ENCODE data around the gene DBF4B. TPM values are rescaled to one million over a fixed set of nuclear protein-coding genes. Genes with fewer than 3 reads are reported as not detected.

Gene DBF4B
- total and polyA plus RNA-seq, 2 of the 13 experiments (the other 11 are each of a cell fraction or from before 2014, with no cell fraction given), result 11.7 to 13.2 TPM

DNA sequence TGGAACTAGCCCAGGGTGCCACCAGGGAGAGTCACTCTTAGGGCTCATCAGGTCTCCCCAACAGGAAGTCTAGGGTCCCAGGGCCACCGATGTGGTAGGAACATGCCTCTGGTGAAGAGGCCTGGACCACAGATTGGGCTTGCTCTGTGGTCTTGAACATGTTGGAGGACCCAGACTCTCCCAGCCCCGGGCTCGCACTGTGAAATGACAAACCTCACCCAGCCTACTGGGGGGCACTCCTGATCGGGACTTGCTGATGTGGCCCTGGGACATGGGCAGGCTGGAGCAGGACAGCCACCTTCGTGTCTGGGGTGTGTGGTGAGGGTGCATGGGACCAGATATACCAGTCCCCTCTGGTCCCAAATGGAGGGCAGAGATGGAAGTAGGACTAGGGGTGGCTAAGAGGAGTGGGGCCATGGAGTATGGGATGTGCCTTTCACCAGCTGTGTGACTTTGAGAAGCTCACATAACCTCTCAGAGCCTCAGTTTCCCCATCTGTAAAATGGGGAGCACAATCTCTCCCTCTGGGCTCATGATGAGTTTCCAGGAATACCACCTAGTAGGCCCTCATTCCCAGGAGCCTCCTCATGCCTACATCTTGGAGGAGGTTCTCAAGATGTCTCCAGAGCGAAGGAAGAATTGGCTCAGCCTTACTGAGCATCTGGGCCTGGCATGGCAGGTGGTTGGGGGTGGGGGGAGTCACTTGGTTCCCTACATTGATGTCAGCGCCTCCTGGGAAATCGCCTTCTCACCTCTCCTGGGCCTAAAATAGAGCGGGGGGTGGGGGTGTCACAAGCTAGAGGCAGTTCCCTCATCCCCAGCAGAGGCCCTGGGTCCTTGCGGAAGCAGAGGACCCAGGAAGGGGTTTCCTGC lies 48.8 kb downstream of the DBF4B start (continued):
- TF ChIP-seq, protein P1, sequence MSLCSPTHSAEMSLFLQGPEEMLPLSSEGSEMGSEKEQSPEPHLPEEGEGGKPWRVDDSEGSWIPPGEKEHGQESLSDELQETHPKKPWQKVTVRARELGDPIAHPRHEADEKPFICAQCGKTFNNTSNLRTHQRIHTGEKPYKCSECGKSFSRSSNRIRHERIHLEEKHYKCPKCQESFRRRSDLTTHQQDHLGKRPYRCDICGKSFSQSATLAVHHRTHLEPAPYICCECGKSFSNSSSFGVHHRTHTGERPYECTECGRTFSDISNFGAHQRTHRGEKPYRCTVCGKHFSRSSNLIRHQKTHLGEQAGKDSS (CRISPR knock-in tag; IDR thresholded peaks at IDR 0.05; ENCODE audit: borderline replicate concordance, low read depth), result no peak
- TF ChIP-seq, protein P2, sequence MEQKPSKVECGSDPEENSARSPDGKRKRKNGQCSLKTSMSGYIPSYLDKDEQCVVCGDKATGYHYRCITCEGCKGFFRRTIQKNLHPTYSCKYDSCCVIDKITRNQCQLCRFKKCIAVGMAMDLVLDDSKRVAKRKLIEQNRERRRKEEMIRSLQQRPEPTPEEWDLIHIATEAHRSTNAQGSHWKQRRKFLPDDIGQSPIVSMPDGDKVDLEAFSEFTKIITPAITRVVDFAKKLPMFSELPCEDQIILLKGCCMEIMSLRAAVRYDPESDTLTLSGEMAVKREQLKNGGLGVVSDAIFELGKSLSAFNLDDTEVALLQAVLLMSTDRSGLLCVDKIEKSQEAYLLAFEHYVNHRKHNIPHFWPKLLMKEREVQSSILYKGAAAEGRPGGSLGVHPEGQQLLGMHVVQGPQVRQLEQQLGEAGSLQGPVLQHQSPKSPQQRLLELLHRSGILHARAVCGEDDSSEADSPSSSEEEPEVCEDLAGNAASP (CRISPR knock-in tag; IDR thresholded peaks at IDR 0.05; ENCODE audit: borderline replicate concordance), result no peak
- TF ChIP-seq ZNF292 (CRISPR knock-in tag; IDR thresholded peaks at IDR 0.05; ENCODE audit: borderline replicate concordance, low read depth) (no peak), BORCS8-MEF2B (CRISPR knock-in tag; IDR thresholded peaks at IDR 0.05) (no peak), EHMT2 (IDR thresholded peaks at IDR 0.05; ENCODE audit: borderline replicate concordance, low read depth, low read length) (no peak)
- TF ChIP-seq, protein P3, sequence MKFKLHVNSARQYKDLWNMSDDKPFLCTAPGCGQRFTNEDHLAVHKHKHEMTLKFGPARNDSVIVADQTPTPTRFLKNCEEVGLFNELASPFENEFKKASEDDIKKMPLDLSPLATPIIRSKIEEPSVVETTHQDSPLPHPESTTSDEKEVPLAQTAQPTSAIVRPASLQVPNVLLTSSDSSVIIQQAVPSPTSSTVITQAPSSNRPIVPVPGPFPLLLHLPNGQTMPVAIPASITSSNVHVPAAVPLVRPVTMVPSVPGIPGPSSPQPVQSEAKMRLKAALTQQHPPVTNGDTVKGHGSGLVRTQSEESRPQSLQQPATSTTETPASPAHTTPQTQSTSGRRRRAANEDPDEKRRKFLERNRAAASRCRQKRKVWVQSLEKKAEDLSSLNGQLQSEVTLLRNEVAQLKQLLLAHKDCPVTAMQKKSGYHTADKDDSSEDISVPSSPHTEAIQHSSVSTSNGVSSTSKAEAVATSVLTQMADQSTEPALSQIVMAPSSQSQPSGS (CRISPR knock-in tag; IDR thresholded peaks at IDR 0.05), result no peak

DNA sequence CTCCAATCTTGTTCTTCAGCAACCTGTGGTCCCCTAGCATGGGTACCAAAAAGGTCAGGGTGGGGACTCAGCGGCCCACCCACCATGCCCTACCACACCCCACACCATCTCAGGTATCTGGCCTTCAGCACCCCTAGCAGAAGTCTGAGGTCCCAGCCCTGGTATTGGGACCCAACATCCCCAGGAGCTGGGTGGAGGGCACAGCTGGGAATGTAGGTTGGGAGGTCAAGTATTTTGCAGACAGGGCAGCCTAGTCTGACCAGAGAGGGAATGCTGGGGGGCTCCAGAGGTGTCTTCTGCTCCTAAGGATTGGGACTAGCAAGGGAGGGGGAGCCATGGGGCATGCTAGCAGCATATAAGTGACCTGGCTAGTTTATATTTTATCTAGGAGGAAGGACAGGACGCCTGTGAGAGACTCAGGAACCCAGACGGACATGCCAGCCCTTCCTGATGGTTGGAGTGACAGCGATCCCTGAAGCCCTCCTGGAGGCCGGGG lies 49.5 kb downstream of the DBF4B start:
- CTCF ChIA-PET (ENCODE audit: low intra/inter-chr PET ratio, low total read pairs), result no interaction called here

More for the DNA sequence above, 49.5 kb downstream of the DBF4B start:
- no peaks in the 10 kb centered on the region for H3K79me2 ChIP-seq (ENCODE audit: insufficient read depth, low read length)
- peak overlapping the region in 1 of 3 experiments; percentile 74; a peak in 2 of 6 replicates for H3K4me3 ChIP-seq (replicated peaks in 1 of 3; ENCODE audit: insufficient read depth in 1 of 3, low read depth in 2 of 3, low read length in 3 of 3)
- peak overlapping the region; percentile 35 for H3K4me2 ChIP-seq (ENCODE audit: low read depth, low read length)
- H3K27ac ChIP-seq (ENCODE audit: extremely low read length, insufficient read depth, low read length), result no peak overlapping the region
- H3K4me1 ChIP-seq (ENCODE audit: insufficient read depth, low read length), result peaks cover 25% of the 10 kb centered on the region
- DNase-seq (ENCODE audit: low spot score) (no peak), ATAC-seq (peak; percentile 4; the same call in 1 of the 3 replicates), FAIRE-seq (no peak)
- no peaks in the 10 kb centered on the region for H3K9me3 ChIP-seq (ENCODE audit: low read length)
- peaks cover 21 to 48% of the 10 kb centered on the region in 2 experiments for H3K27me3 ChIP-seq (ENCODE audit: control insufficient read depth in 1 of 2, insufficient read depth in 2 of 2, low read length in 2 of 2)
- H4K20me1 ChIP-seq (ENCODE audit: insufficient read depth, low read length), result no peaks in the 10 kb centered on the region
- intact Hi-C loops (cut with micrococcal nuclease; ENCODE audit: unreplicated experiment) (no loop called here), in situ Hi-C loops (cut with HindIII; ENCODE audit: extremely low pct_ligation_motif_present, low pct_unique_long_range_greater_than_20kb) (no loop called here)
- TF ChIP-seq SCMH1 (CRISPR knock-in tag; IDR thresholded peaks at IDR 0.05; ENCODE audit: borderline replicate concordance) (no peak), MATR3 (CRISPR knock-in tag; IDR thresholded peaks at IDR 0.05) (no peak), BRD4 (CRISPR knock-in tag; IDR thresholded peaks at IDR 0.05) (no peak), ZMYM3 (CRISPR knock-in tag; IDR thresholded peaks at IDR 0.05) (no peak)
- 24% methylated on average over 5 of the region's 5 CpGs for WGBS (ENCODE audit: low lambda C conversion rate)
- BruUV-seq (replicated peaks), result no TSS peak
- H2AFZ ChIP-seq (ENCODE audit: low read length), result no peak overlapping the region
- H3K36me3 ChIP-seq (replicated peaks in 1 of 2; ENCODE audit: control insufficient read depth in 1 of 2, insufficient read depth in 2 of 2, low read length in 2 of 2), result no peaks in the 10 kb centered on the region
- H3K9ac ChIP-seq (ENCODE audit: insufficient read depth, low read depth, low read length), result no peak overlapping the region
- POLR2A ChIA-PET, result interaction anchor here (0.5 to 1.2 kb wide), 3 partner anchors 18 to 55 kb away, joined by 3 to 5 read pairs (median 3); no protein-coding TSS in a partner anchor

Measured in HepG2 (cell line).